Measurements from ENCODE around the gene MAP3K3.
A peak's percentile ranks its signal among the peaks of the same experiment; 100 is the strongest.

The MAP3K3 gene

DNA sequence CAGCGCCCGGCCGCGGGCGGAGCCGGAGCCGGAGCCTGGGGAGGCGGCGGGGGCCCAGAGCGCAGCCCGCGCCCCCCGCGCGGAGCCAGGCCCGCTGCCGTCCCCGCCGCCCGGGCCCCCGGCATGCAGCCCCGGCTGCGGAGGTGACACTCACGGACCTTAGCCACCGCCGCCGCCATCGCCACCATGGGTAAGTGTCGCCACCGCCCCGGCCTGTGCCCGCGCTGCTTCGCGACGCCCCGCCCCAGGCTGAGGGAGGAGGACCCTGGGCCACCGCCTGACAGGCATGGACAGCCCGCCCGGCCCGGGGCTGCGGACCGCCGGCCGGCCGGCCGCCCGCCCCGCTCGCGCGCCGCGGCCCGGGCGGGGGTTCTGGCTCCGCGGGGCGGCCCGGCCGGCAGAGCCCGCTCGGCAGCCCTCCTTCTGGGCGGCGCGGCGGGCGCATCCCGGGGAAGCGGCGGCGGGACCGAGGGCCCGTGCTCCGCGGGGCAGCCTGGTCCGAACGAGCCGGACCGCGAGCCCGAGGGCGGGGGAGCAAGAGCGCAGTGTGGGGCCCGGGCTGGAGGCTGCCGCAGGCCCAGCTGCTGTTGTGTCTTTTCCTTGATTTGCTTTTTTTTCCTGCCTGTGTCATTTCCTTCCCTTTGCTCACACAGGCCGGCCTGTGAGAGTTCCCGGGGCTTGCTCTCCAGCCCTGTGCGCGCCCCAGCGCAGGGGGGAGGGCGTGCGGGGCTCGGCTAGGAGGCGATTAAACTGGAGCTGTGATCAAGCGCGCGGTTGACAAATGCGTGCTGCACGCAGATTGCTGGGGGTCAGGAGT is 565 bp downstream of the MAP3K3 start:
- peak overlapping the region; percentile 52 for H3K4me3 ChIP-seq (ENCODE audit: insufficient read depth, low read depth, low read length)
- no peaks in the 10 kb centered on the region for H3K36me3 ChIP-seq (ENCODE audit: control insufficient read depth, insufficient read depth, low read length)
- whole genome bisulfite sequencing, 2 experiments: 0% methylated on average over 100 of the region's 100 CpGs
- no peaks in the 10 kb centered on the region for H3K9me3 ChIP-seq (ENCODE audit: control insufficient read depth, low read length)
- no peaks in the 10 kb centered on the region for H3K27me3 ChIP-seq (ENCODE audit: control insufficient read depth, insufficient read depth, low read length, poor library complexity, severe bottlenecking)
- no peaks in the 10 kb centered on the region for H3K4me1 ChIP-seq (ENCODE audit: control insufficient read depth, insufficient read depth, low read length)
- no peak overlapping the region for H3K27ac ChIP-seq (ENCODE audit: insufficient read depth, low read depth, low read length, poor library complexity, severe bottlenecking)

DNA sequence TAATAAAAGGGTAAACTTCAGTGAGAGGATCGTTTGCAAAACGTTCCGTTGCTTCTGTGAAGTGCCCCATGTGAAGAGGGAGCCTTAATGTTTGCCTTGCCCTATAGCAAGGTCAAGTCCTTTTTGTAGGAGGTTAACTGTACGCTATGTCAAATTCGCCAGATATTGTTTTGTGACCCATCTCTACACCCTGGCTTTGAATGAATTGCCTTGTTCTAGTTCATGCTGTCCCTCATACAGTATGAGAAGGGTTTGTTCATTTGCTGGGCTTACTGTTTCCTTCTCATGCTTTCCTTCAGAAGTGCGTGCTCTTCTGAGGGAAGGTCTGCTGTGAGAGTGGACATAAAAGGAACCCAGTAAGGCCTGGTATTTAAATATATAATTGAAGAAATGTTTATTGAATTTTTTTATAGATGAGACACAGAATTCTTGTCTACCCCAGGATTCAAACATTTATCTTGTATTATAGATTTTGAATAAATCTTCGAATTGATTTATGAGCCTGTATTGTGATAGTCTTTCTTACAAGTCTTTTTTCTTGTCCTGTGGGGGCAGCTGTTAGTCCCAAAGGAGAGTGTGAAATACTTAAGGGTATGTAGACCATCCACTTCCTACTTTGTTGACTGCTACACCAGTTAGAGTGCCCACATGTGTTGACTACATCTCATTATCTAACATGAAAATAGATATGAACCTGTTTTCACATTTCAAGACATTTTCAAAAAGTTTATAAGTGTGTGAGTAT is 1.7 kb downstream of the MAP3K3 start:
- WGBS, 2 experiments: 45 to 53% methylated on average over 6 to 7 of the region's 7 CpGs
- no peaks in the 10 kb centered on the region for H3K27me3 ChIP-seq (ENCODE audit: control insufficient read depth, insufficient read depth, low read length, poor library complexity, severe bottlenecking)
- H3K4me1 ChIP-seq (ENCODE audit: control insufficient read depth, insufficient read depth, low read length): no peaks in the 10 kb centered on the region
- H3K4me3 ChIP-seq (ENCODE audit: insufficient read depth, low read depth, low read length): peak overlapping the region; percentile 52
- H3K36me3 ChIP-seq (ENCODE audit: control insufficient read depth, insufficient read depth, low read length): no peaks in the 10 kb centered on the region
- no peaks in the 10 kb centered on the region for H3K9me3 ChIP-seq (ENCODE audit: control insufficient read depth, low read length)
- H3K27ac ChIP-seq (ENCODE audit: insufficient read depth, low read depth, low read length, poor library complexity, severe bottlenecking): no peak overlapping the region

DNA sequence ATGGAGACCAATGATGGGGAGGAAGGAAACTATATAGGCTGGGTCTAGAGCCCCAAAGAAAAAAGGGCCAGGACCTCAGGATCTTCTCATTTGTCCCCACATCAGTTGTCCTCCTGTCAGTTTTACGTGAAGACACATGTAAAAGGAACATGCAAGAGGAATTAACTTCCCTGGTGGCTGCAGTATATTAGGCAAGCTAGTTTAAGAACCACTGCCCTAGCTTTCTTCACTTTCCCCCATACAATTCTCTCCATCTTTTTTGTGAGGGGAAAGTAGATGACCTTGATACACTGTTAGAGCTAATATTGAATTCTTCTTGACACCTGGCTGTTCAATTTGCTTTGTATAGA is 2.3 kb downstream of the MAP3K3 start:
- Histone ChIP-seq H3K4me1 (ENCODE audit: control insufficient read depth, insufficient read depth, low read length) (no peaks in the 10 kb centered on the region), H3K27ac (ENCODE audit: insufficient read depth, low read depth, low read length, poor library complexity, severe bottlenecking) (no peak overlapping the region), H3K36me3 (ENCODE audit: control insufficient read depth, insufficient read depth, low read length) (no peaks in the 10 kb centered on the region), H3K27me3 (ENCODE audit: control insufficient read depth, insufficient read depth, low read length, poor library complexity, severe bottlenecking) (no peaks in the 10 kb centered on the region), H3K9me3 (ENCODE audit: control insufficient read depth, low read length) (no peaks in the 10 kb centered on the region), H3K4me3 (ENCODE audit: insufficient read depth, low read depth, low read length) (no peak overlapping the region)
- 88% methylated on average over 1 of the region's 1 CpG for WGBS, 2 experiments

DNA sequence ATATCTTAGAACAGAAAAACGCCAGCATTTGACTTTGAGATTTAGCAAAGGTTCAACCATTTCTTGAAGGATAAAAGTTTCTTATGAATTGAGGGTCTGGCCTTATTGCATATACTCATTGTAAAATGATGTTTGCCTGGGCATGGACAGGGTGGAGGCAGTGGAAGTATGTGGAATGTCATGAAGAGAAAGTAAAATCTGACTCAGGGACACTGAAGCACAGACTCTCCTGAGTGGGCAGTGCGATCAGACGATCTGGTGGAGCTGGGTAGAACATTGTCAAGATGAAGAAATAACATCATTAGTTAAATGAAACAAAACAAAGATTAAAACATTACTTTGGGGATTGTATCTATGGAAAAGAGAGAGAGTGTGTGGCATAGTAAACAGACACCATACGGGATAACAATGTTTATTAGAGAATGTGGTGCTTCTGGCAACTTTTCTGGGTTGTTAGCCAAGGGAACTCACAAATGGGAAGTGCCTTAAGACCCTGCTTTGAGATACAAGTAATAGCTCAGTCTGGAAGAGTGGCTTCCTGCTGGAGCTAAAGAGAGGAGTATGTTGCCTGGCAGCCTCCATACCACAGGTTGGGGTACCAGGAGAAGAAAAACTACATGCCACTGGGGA is 4.4 kb downstream of the MAP3K3 start:
- no peaks in the 10 kb centered on the region for H3K36me3 ChIP-seq (ENCODE audit: control insufficient read depth, insufficient read depth, low read length)
- H3K4me1 ChIP-seq (ENCODE audit: control insufficient read depth, insufficient read depth, low read length): no peaks in the 10 kb centered on the region
- no peak overlapping the region for H3K27ac ChIP-seq (ENCODE audit: insufficient read depth, low read depth, low read length, poor library complexity, severe bottlenecking)
- H3K27me3 ChIP-seq (ENCODE audit: control insufficient read depth, insufficient read depth, low read length, poor library complexity, severe bottlenecking): no peaks in the 10 kb centered on the region
- WGBS, 2 experiments: 87 to 95% methylated on average over 4 of the region's 4 CpGs
- no peak overlapping the region for H3K4me3 ChIP-seq (ENCODE audit: insufficient read depth, low read depth, low read length)
- H3K9me3 ChIP-seq (ENCODE audit: control insufficient read depth, low read length): no peaks in the 10 kb centered on the region

DNA sequence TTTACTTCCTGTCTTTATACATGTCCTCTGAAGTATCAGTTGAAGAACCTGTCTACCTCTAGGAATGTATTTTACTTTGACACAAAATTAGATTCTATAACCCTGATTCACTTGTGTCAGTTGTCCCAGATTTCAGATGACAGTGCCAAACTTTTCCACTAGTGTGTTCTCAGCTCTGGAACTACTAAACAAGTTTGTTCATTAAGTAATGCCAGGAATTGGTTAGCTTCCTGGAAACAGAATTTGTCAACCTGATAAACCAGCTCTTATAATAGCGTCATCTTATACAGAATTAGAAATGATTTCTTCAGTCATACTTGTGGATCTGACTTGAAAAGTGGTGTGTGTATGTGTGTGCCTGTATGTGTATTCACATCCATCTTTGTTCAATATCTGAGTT is 7.4 kb downstream of the MAP3K3 start:
- Histone ChIP-seq H3K36me3 (ENCODE audit: control insufficient read depth, insufficient read depth, low read length) (no peaks in the 10 kb centered on the region), H3K4me3 (ENCODE audit: insufficient read depth, low read depth, low read length) (no peak overlapping the region), H3K9me3 (ENCODE audit: control insufficient read depth, low read length) (no peaks in the 10 kb centered on the region), H3K4me1 (ENCODE audit: control insufficient read depth, insufficient read depth, low read length) (no peaks in the 10 kb centered on the region), H3K27me3 (ENCODE audit: control insufficient read depth, insufficient read depth, low read length, poor library complexity, severe bottlenecking) (no peaks in the 10 kb centered on the region), H3K27ac (ENCODE audit: insufficient read depth, low read depth, low read length, poor library complexity, severe bottlenecking) (no peak overlapping the region)
- WGBS, 2 experiments: 100% methylated on average over 1 of the region's 1 CpG; no CpG with 5 or more reads in 1 of the 2 experiments

DNA sequence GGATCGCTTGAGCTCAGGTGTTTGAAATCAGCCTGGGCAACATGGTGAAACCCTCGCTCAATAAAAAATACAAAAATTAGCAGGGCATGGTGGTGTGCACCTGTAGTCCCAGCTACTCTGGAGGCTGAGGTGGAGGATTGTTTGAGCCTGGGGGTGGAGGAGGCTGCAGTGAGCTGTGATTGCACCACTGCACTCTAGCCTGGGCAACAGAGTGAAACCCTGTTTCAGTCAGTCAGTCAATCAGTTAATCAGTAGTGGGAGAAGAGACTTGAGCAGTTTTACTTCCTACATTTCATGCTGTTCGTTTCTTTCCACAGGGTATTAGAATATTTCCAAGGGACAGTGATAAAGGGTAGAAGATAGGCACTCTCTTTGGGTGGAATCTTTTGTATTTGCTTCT is 8.8 kb downstream of the MAP3K3 start:
- 89 to 97% methylated on average over 3 of the region's 3 CpGs for WGBS, 2 experiments
- H3K36me3 ChIP-seq (ENCODE audit: control insufficient read depth, insufficient read depth, low read length): no peaks in the 10 kb centered on the region
- no peaks in the 10 kb centered on the region for H3K9me3 ChIP-seq (ENCODE audit: control insufficient read depth, low read length)
- no peaks in the 10 kb centered on the region for H3K27me3 ChIP-seq (ENCODE audit: control insufficient read depth, insufficient read depth, low read length, poor library complexity, severe bottlenecking)
- no peaks in the 10 kb centered on the region for H3K4me1 ChIP-seq (ENCODE audit: control insufficient read depth, insufficient read depth, low read length)
- no peak overlapping the region for H3K27ac ChIP-seq (ENCODE audit: insufficient read depth, low read depth, low read length, poor library complexity, severe bottlenecking)
- H3K4me3 ChIP-seq (ENCODE audit: insufficient read depth, low read depth, low read length): no peak overlapping the region

DNA sequence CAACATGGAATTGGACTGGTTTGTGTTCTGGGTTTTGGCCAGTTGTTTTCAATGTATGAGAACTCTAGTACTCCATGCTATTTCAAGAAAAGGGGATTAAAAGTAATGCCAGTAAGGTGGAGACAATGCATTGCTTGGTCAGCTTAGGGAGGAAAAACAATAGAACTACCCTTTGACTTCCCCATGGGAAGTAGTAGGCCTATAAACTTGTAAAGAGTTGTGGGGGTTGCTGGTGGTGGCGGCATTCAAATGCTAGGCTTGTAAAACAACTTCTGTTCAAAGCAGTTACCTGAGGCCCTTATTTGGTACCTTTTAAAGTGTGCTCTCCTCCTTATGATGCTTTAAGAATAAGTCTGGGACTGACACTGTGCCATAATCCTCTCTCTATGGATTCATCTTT is 9.4 kb downstream of the MAP3K3 start:
- Histone ChIP-seq H3K9me3 (ENCODE audit: control insufficient read depth, low read length) (no peaks in the 10 kb centered on the region), H3K27me3 (ENCODE audit: control insufficient read depth, insufficient read depth, low read length, poor library complexity, severe bottlenecking) (no peaks in the 10 kb centered on the region), H3K4me3 (ENCODE audit: insufficient read depth, low read depth, low read length) (no peak overlapping the region), H3K4me1 (ENCODE audit: control insufficient read depth, insufficient read depth, low read length) (no peaks in the 10 kb centered on the region), H3K36me3 (ENCODE audit: control insufficient read depth, insufficient read depth, low read length) (no peaks in the 10 kb centered on the region), H3K27ac (ENCODE audit: insufficient read depth, low read depth, low read length, poor library complexity, severe bottlenecking) (no peak overlapping the region)
- WGBS, 2 experiments: 45 to 63% methylated on average over 1 of the region's 1 CpG

DNA sequence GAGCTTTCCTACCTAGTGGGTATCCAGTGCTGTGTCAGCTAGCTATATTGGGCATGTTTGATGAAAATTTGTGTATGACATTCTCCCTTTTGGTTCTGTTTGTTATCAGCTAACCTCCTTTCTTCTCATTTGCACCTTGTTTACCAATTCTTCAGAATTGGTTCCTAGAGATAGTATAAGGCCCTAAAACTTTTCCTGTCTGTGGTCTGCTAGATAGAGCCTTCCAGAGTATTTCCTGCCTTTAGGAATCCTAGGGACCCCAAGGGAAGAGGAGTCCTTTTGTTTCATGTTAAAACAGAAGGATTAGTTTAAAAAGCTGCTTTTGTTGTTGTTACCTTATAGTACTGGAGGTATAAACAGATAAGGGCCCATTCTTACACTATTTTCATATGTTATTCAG is 11.5 kb downstream of the MAP3K3 start:
- Histone ChIP-seq H3K9me3 (ENCODE audit: control insufficient read depth, low read length) (no peaks in the 10 kb centered on the region), H3K36me3 (ENCODE audit: control insufficient read depth, insufficient read depth, low read length) (no peaks in the 10 kb centered on the region), H3K4me1 (ENCODE audit: control insufficient read depth, insufficient read depth, low read length) (no peaks in the 10 kb centered on the region), H3K4me3 (ENCODE audit: insufficient read depth, low read depth, low read length) (no peak overlapping the region), H3K27ac (ENCODE audit: insufficient read depth, low read depth, low read length, poor library complexity, severe bottlenecking) (no peak overlapping the region), H3K27me3 (ENCODE audit: control insufficient read depth, insufficient read depth, low read length, poor library complexity, severe bottlenecking) (no peaks in the 10 kb centered on the region)

DNA sequence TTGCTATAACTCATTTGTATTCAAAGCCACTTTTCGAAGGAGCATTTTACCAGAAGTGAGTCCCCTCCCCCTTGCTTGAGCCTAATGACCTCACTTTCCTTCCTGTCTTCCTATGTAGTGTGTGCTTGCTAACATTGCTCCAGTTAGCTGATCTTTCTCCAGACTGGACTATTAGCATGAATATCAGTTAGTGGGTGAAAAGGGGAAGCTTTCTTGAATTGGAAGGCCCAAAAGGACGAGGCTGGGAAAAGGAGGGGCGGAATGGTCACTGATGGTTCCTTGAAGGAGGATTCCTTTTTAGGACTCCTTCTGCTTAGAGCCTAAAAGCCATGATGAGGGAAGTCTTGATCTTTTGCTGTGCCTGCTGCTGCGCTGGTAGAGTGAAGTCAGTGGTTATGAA is 11.9 kb downstream of the MAP3K3 start:
- WGBS, 2 experiments: 65 to 70% methylated on average over 4 of the region's 4 CpGs
- H3K36me3 ChIP-seq (ENCODE audit: control insufficient read depth, insufficient read depth, low read length): no peaks in the 10 kb centered on the region
- H3K4me1 ChIP-seq (ENCODE audit: control insufficient read depth, insufficient read depth, low read length): no peaks in the 10 kb centered on the region
- no peak overlapping the region for H3K4me3 ChIP-seq (ENCODE audit: insufficient read depth, low read depth, low read length)
- no peak overlapping the region for H3K27ac ChIP-seq (ENCODE audit: insufficient read depth, low read depth, low read length, poor library complexity, severe bottlenecking)
- no peaks in the 10 kb centered on the region for H3K27me3 ChIP-seq (ENCODE audit: control insufficient read depth, insufficient read depth, low read length, poor library complexity, severe bottlenecking)
- H3K9me3 ChIP-seq (ENCODE audit: control insufficient read depth, low read length): no peaks in the 10 kb centered on the region

DNA sequence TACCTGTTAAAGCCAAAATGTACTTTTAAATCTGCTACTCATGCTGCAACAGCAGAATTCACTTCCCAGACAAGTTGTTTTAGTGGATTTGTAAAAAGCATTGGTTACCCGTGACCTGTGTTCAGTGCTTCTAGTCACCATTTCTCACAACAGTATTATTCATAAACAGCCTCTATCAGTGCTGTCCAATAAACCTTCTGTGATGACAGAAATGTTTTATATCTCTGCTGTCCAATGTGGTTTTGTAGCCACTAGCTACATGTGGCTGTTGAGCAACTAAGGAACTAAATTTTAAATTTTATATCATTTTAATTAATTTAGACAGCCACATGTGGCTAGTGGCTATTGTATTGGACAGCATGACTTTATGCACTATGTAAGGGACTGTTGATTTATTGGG is 12.6 kb downstream of the MAP3K3 start:
- WGBS, 2 experiments: 95 to 100% methylated on average over 1 of the region's 1 CpG
- Histone ChIP-seq H3K36me3 (ENCODE audit: control insufficient read depth, insufficient read depth, low read length) (no peaks in the 10 kb centered on the region), H3K9me3 (ENCODE audit: control insufficient read depth, low read length) (no peaks in the 10 kb centered on the region), H3K4me1 (ENCODE audit: control insufficient read depth, insufficient read depth, low read length) (no peaks in the 10 kb centered on the region), H3K27me3 (ENCODE audit: control insufficient read depth, insufficient read depth, low read length, poor library complexity, severe bottlenecking) (no peaks in the 10 kb centered on the region), H3K4me3 (ENCODE audit: insufficient read depth, low read depth, low read length) (no peak overlapping the region), H3K27ac (ENCODE audit: insufficient read depth, low read depth, low read length, poor library complexity, severe bottlenecking) (no peak overlapping the region)
